Vagina (tissue), 2 donors: ENCODE measurements around the gene NEDD4L. TPM values are rescaled to one million over a fixed set of nuclear protein-coding genes. Genes with fewer than 3 reads are reported as not detected.
A peak's percentile ranks its signal among the peaks of the same experiment; 100 is the strongest.

Source experiments
- DNase-seq, 2 donors: peaks; one replicate each; pipeline ENCODE4 v3.0.0-alpha.2; 2017; ENCODE audit errors: extremely low spot score in 2 of 2
- H3K27ac ChIP-seq: fragments of 200-600 bp; sonication (generic); one replicate; pipeline ENCODE4 v1.5.1; 2019
- H3K27me3 ChIP-seq: fragments of 200-600 bp; sonication (generic); one replicate; pipeline ENCODE4 v1.5.1; 2019
- H3K36me3 ChIP-seq, 2 donors: fragments of 200-600 bp; sonication (generic); one replicate each; pipeline ENCODE4 v1.5.1; 2017 to 2019
- H3K4me1 ChIP-seq: fragments of 200-600 bp; sonication (generic); one replicate; pipeline ENCODE4 v1.5.1; 2019
- H3K4me3 ChIP-seq, 2 donors: fragments of 200-600 bp; sonication (generic); 1 replicate in 1 of 2; 2 replicates in 1 of 2; pipeline ENCODE4 v1.5.1; 2016 to 2019
- H3K9me3 ChIP-seq: fragments of 200-600 bp; sonication (generic); one replicate; pipeline ENCODE4 v1.5.1; 2019
- POLR2A ChIP-seq, 2 donors: fragments of 450-650 bp; IDR thresholded peaks; one replicate each; pipeline ENCODE4 v1.6.1; 2017; ENCODE audit warnings: antibody characterized with exemption in 2 of 2, mild to moderate bottlenecking in 2 of 2, moderate library complexity in 2 of 2
- POLR2AphosphoS5 ChIP-seq, 2 donors: sonication (generic); formaldehyde crosslinking; IDR thresholded peaks; one replicate each; pipeline ENCODE4 v1.9.0; 2017; ENCODE audit warnings: antibody characterized with exemption in 2 of 2, mild to moderate bottlenecking in 2 of 2, low read depth in 1 of 2; ENCODE audit not compliant: insufficient read depth in 1 of 2
- intact Hi-C: fragments of 100-400 bp; cut with DNase I; formaldehyde crosslinking; loops from one replicate; pipeline ENCODE4 v1.15.1; 2023
- total RNA-seq: library from RNA; depleted of rRNA; stranded (reverse); fragments of >200 nt; gene quantifications from one replicate; pipeline ENCODE4 v1.2.3, GENCODE V29; 2016
- TF ChIP-seq, protein P1 (sequence below), 3 experiments: fragments of 450-650 bp in 2 of 3; fragments of 200-600 bp in 1 of 3; sonication (generic) in 1 of 3; IDR thresholded peaks; one replicate each; pipeline ENCODE4 v1.5.1; 2017 to 2019; ENCODE audit warnings: antibody characterized with exemption in 3 of 3, mild to moderate bottlenecking in 2 of 3, moderate library complexity in 2 of 3

The NEDD4L gene
- total RNA-seq, 1 donor from 2014 or later = 42.2 TPM

DNA sequence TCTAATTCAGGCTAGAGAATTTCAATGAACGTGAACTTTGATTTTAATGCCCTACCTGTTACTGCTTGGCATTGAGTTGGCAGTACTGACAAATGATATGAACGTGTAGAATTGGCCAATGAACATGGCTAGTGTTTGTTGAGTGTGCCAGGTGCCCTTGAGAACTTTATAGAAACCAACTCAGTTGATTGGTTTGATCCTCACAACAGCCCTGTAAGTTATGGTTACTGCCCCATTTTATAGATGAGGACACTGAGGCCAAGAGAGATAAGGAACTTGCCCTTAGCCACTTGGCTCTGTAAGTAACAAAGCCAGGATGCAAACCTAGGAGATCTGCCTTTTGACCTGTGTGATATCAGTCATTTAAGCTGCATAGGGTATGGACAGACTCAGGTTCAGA, 275.7 kb downstream of the NEDD4L start:
- Histone ChIP-seq H3K4me3 (no peak overlapping the region), H3K9me3 (no peaks in the 10 kb centered on the region), H3K36me3 (no peaks in the 10 kb centered on the region), H3K4me1 (peaks cover 10% of the 10 kb centered on the region), H3K27me3 (no peaks in the 10 kb centered on the region), H3K27ac (no peak overlapping the region)
- DNase-seq = no peak
- no peak for TF ChIP-seq POLR2AphosphoS5 (IDR thresholded peaks at IDR 0.05; ENCODE audit: insufficient read depth in 1 of 2, low read depth in 1 of 2)
- intact Hi-C loops = no loop called here

DNA sequence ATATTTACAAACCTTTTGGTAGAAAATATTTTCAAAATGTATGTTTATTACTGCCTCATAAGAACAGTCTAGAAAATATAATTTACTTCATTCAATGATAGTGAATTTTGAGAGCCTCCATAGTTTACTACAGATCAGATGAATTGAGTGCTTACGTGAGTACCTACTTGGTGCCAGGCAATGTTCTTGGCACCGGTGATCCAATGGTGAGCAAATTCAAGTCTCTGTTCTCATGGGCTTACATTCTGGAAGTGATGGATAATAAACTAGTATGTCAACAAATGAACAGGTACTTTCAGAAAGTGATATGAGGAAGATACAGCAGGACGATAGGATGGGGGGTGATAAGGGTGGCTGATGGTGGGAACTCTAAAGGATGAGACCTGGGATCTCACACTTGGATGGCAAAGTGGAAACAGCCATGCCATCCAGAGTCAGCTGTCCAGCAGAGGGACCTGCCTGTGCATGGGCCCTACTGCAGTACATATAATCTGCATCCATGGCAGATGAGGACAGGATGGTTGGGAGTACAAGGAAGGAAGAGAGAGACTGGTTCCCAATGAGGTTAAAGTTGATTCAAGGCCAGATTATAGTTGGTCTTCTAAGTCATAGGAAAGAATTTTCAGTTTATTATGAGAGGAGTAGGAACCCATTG, 277.0 kb downstream of the NEDD4L start:
- no peaks in the 10 kb centered on the region for H3K9me3 ChIP-seq
- TF ChIP-seq, protein P1, sequence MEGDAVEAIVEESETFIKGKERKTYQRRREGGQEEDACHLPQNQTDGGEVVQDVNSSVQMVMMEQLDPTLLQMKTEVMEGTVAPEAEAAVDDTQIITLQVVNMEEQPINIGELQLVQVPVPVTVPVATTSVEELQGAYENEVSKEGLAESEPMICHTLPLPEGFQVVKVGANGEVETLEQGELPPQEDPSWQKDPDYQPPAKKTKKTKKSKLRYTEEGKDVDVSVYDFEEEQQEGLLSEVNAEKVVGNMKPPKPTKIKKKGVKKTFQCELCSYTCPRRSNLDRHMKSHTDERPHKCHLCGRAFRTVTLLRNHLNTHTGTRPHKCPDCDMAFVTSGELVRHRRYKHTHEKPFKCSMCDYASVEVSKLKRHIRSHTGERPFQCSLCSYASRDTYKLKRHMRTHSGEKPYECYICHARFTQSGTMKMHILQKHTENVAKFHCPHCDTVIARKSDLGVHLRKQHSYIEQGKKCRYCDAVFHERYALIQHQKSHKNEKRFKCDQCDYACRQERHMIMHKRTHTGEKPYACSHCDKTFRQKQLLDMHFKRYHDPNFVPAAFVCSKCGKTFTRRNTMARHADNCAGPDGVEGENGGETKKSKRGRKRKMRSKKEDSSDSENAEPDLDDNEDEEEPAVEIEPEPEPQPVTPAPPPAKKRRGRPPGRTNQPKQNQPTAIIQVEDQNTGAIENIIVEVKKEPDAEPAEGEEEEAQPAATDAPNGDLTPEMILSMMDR (IDR thresholded peaks at IDR 0.05) = no peak
- no peak for TF ChIP-seq POLR2AphosphoS5 (IDR thresholded peaks at IDR 0.05; ENCODE audit: insufficient read depth in 1 of 2, low read depth in 1 of 2)
- no peak for TF ChIP-seq POLR2A (IDR thresholded peaks at IDR 0.05)
- intact Hi-C loops = no loop called here
- no peak for DNase-seq
- no peaks in the 10 kb centered on the region for H3K4me1 ChIP-seq
- no peaks in the 10 kb centered on the region for H3K27me3 ChIP-seq
- H3K36me3 ChIP-seq = no peaks in the 10 kb centered on the region
- no peak overlapping the region for H3K27ac ChIP-seq
- no peak overlapping the region for H3K4me3 ChIP-seq

DNA sequence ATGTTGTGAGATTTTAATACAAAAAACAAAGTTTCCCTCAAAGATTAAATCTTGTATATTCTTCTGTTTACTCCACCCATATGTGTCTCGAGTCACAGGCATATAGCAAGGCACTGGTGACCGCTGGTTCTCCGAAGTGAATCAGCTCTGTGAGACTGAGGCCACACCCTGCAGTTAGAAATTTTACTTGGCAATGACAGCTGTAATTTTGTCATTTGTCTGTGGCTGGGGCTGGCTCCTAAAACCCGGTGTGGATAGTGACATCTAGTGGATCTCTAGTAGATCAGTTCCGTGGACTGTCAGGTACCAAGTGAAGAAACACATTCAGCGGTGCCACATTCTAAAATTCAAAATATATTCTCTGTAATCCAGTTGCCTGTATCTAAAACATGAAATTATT, 278.0 kb downstream of the NEDD4L start:
- intact Hi-C loops = no loop called here
- DNase-seq = no peak
- Histone ChIP-seq H3K27me3 (no peaks in the 10 kb centered on the region), H3K27ac (peak overlapping the region; percentile 26), H3K9me3 (no peaks in the 10 kb centered on the region), H3K36me3 (no peaks in the 10 kb centered on the region), H3K4me1 (no peaks in the 10 kb centered on the region), H3K4me3 (no peak overlapping the region)
- TF ChIP-seq POLR2A (IDR thresholded peaks at IDR 0.05) (no peak), POLR2AphosphoS5 (IDR thresholded peaks at IDR 0.05; ENCODE audit: insufficient read depth in 1 of 2, low read depth in 1 of 2) (peak in 1 of 2 donors; percentile 84)
- TF ChIP-seq, protein P1 (IDR thresholded peaks at IDR 0.05) = peak in 2 of 3 experiments; percentile 34 to 41

DNA sequence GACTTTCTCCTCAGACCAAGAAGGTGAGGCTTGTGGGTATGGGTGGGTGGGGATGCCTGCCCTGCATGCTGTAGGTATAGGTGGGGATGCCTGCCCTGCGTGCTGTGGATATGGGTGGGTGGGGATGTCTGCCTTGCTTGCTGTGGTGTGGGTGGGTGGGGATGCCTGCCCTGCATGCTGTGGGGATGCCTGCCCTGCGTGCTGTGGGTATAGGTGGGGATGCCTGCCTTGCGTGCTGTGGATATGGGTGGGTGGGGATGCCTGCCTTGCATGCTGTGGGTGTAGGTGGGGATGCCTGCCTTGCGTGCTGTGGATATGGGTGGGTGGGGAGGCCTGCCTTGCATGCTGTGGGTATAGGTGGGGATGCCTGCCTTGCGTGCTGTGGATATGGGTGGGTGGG, 278.4 kb downstream of the NEDD4L start:
- TF ChIP-seq POLR2A (IDR thresholded peaks at IDR 0.05) (no peak), POLR2AphosphoS5 (IDR thresholded peaks at IDR 0.05; ENCODE audit: insufficient read depth in 1 of 2, low read depth in 1 of 2) (no peak)
- TF ChIP-seq, protein P1 (IDR thresholded peaks at IDR 0.05) = no peak
- no peaks in the 10 kb centered on the region for H3K36me3 ChIP-seq
- H3K4me3 ChIP-seq = no peak overlapping the region
- H3K27ac ChIP-seq = no peak overlapping the region
- intact Hi-C loops = no loop called here
- no peaks in the 10 kb centered on the region for H3K9me3 ChIP-seq
- no peaks in the 10 kb centered on the region for H3K27me3 ChIP-seq
- H3K4me1 ChIP-seq = no peaks in the 10 kb centered on the region
- DNase-seq = no peak

DNA sequence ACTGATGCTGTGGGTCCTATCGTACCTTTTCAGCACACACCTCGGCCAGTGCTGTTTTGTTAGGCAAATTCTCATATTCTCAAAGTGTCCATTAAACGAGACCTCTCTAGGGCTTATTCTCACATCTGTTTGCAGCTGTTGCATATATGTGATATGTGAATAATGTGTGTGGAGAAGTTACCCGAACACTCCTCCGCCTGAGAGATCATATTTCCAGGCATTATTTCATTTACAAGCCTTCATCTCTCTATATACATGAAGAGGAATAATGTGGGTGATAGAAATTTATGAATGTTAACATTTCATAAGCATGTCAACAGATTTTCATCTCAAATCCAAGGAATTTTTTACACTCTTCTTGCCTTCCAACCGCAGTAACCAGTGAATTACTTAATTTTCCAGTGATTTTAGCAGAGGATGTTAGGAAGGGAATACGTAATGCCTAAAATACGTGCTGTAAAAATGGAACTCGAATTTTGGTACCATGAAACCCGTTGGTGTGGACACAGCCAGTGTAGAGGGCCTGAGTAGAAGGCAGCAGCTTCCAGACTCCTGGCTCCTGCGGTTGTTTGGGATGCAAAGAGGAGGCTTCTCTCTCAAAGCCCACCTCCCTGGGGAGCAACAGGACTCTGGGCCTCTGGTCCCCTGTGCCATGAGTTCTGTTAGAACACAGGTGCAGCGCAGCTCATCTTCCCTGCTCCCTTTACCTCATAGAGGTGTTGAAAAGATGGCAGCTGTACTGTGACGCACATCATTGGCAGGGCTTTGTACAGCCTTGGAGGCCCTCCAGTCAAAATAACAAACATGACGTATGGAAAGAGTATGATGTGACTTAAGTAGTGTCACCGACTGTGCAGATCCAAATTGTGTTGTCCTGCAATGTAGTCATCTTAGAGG, 280.1 kb downstream of the NEDD4L start:
- Histone ChIP-seq H3K9me3 (no peaks in the 10 kb centered on the region), H3K4me3 (no peak overlapping the region), H3K27me3 (no peaks in the 10 kb centered on the region), H3K4me1 (no peaks in the 10 kb centered on the region), H3K27ac (no peak overlapping the region), H3K36me3 (no peaks in the 10 kb centered on the region)
- intact Hi-C loops = no loop called here
- TF ChIP-seq, protein P1 (IDR thresholded peaks at IDR 0.05) = no peak
- TF ChIP-seq POLR2A (IDR thresholded peaks at IDR 0.05) (no peak), POLR2AphosphoS5 (IDR thresholded peaks at IDR 0.05; ENCODE audit: insufficient read depth in 1 of 2, low read depth in 1 of 2) (no peak)
- DNase-seq = no peak
